HG02970 (cell line): ENCODE data around the gene PSKH1.

Experiments used
- ATAC-seq: cut with Tn5 transposase; IDR thresholded peaks from one replicate; pipeline ENCODE4 v1.9.1; 2021; ENCODE audit warnings: mild to moderate bottlenecking, moderate library complexity, moderate number of reproducible peaks; ENCODE audit not compliant: unreplicated experiment, low FRiP score

Gene PSKH1

GRCh38 chr16:67864594-67864993 is 28.5 kb upstream of the PSKH1 start:
- ATAC-seq = no peak

GRCh38 chr16:67865318-67865717 is 27.7 kb upstream of the PSKH1 start:
- ATAC-seq = no peak

- ATAC-seq = no peak
Observed at GRCh38 chr16:67868290-67868689, 24.8 kb upstream of the PSKH1 start.

- no peak for ATAC-seq
Observed at GRCh38 chr16:67869653-67870052, 23.4 kb upstream of the PSKH1 start.

GRCh38 chr16:67871256-67871655 is 21.8 kb upstream of the PSKH1 start:
- no peak for ATAC-seq

- ATAC-seq = no peak
Observed at GRCh38 chr16:67872131-67872630, 20.9 kb upstream of the PSKH1 start.

GRCh38 chr16:67872631-67873434 is 20.2 kb upstream of the PSKH1 start, which contains the start of gene EDC4:
EDC4 (plus strand) TSS chr16:67873052; CDS start chr16:67873262, 210 bp downstream.
- peak; percentile 86 for ATAC-seq

GRCh38 chr16:67873435-67874370 is 19.4 kb upstream of the PSKH1 start:
- no peak for ATAC-seq

GRCh38 chr16:67874372-67874771 is 18.7 kb upstream of the PSKH1 start:
- ATAC-seq = no peak

GRCh38 chr16:67877064-67877463 is 16.0 kb upstream of the PSKH1 start:
- no peak for ATAC-seq

GRCh38 chr16:67878232-67878631 is 14.8 kb upstream of the PSKH1 start:
- no peak for ATAC-seq

GRCh38 chr16:67878846-67879245 is 14.2 kb upstream of the PSKH1 start:
- ATAC-seq = no peak

- ATAC-seq = no peak
Observed at GRCh38 chr16:67879462-67879861, 13.6 kb upstream of the PSKH1 start.

GRCh38 chr16:67879936-67880335 is 13.1 kb upstream of the PSKH1 start:
- no peak for ATAC-seq

GRCh38 chr16:67880584-67880983 is 12.5 kb upstream of the PSKH1 start:
- no peak for ATAC-seq

- ATAC-seq = no peak
Observed at GRCh38 chr16:67881621-67882161, 11.4 kb upstream of the PSKH1 start.

GRCh38 chr16:67882374-67883145 is 10.5 kb upstream of the PSKH1 start:
- ATAC-seq = no peak

GRCh38 chr16:67883146-67883871 is 9.7 kb upstream of the PSKH1 start:
- no peak for ATAC-seq

- no peak for ATAC-seq
Observed at GRCh38 chr16:67883872-67884261, 9.2 kb upstream of the PSKH1 start.
